ENCODE measurements around the gene SORBS1.

The SORBS1 gene

DNA sequence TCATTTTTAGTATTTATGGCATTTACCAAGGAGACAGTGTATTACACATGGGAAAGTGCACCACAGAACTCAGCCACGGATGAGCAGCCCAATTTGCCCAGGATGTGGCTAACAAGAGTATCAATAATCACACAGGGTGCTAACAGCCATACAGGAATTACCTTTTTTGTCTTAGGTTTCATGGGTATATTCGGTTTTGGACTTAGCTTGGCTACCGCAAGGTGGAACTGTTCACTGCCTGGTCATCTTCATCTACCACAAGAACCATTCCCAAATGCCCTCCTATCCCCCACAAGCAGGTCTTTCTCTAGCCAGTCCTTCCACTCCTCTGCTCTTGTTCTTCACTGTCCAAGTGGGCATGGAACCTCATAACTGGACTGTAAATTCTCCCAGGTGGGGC, 276.4 kb downstream of the SORBS1 start:
- TF ChIP-seq ZFX (IDR thresholded peaks at IDR 0.05) = no peak
- TF ChIP-seq, protein P1, sequence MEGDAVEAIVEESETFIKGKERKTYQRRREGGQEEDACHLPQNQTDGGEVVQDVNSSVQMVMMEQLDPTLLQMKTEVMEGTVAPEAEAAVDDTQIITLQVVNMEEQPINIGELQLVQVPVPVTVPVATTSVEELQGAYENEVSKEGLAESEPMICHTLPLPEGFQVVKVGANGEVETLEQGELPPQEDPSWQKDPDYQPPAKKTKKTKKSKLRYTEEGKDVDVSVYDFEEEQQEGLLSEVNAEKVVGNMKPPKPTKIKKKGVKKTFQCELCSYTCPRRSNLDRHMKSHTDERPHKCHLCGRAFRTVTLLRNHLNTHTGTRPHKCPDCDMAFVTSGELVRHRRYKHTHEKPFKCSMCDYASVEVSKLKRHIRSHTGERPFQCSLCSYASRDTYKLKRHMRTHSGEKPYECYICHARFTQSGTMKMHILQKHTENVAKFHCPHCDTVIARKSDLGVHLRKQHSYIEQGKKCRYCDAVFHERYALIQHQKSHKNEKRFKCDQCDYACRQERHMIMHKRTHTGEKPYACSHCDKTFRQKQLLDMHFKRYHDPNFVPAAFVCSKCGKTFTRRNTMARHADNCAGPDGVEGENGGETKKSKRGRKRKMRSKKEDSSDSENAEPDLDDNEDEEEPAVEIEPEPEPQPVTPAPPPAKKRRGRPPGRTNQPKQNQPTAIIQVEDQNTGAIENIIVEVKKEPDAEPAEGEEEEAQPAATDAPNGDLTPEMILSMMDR (conservative IDR thresholded peaks at IDR 0.05) = no peak
- no peak overlapping the region for H3K27ac ChIP-seq

DNA sequence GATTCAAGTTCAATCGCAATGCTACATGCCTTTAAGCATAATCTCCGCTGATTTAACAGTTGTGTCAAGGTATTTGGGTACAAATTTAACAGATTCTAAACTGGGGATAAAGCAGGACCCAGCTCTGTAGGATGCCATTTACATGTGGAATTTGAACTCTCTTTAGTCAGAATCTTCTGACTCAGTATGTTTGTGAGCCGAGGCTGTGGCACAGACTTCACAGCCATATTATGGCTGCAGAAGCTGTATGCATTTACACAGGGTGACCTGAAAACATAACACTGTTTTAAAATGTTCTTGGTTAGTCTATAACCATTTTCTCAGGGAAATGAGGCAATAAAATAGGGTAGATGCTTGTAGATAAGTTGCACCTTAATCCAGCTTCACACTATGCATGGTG, 279.1 kb downstream of the SORBS1 start:
- TF ChIP-seq ZFX (IDR thresholded peaks at IDR 0.05) = no peak
- TF ChIP-seq, protein P1 (conservative IDR thresholded peaks at IDR 0.05) = no peak
- no peak overlapping the region for H3K27ac ChIP-seq

DNA sequence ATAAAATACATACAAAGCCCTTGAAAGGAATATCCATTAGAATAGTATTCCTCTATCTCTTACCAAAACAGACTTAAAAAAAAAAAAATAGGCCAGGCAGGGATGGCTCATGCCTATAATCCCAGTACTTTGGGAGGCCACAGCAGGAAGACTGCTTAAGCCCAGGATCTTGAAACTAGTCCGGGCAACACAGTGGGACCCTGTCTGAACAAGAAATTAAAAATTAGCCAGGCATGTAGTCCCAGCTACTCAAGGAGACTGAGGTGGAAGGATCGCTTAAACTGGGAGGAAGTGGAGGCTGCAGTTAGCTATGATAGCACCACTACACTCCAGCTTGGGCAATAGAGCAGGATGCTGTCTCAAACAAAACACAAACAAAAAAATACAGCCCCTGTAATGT, 280.0 kb downstream of the SORBS1 start:
- no peak for TF ChIP-seq ZFX (IDR thresholded peaks at IDR 0.05)
- TF ChIP-seq, protein P1 (conservative IDR thresholded peaks at IDR 0.05) = no peak
- no peak overlapping the region for H3K27ac ChIP-seq

DNA sequence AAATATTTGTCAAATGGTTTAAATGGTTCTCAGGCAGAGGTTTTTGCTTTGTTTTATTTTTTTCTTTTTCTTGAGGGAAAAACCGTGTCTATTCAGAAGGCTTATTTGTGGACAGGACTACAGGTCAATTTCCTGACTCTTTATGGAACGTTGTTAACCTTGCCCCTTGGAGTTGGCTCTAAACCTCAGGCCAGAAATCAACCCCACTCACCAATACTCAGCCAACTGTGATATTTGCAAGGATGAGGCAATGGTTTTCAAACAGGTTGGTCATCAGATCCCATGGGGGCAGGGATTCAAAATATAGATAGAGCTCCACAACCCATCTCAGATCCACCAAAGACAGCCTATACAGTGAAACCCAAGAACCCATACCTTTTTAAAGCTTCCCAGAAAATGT, 280.5 kb downstream of the SORBS1 start:
- no peak overlapping the region for H3K27ac ChIP-seq
- TF ChIP-seq ZFX (IDR thresholded peaks at IDR 0.05) = no peak
- TF ChIP-seq, protein P1 (conservative IDR thresholded peaks at IDR 0.05) = no peak

DNA sequence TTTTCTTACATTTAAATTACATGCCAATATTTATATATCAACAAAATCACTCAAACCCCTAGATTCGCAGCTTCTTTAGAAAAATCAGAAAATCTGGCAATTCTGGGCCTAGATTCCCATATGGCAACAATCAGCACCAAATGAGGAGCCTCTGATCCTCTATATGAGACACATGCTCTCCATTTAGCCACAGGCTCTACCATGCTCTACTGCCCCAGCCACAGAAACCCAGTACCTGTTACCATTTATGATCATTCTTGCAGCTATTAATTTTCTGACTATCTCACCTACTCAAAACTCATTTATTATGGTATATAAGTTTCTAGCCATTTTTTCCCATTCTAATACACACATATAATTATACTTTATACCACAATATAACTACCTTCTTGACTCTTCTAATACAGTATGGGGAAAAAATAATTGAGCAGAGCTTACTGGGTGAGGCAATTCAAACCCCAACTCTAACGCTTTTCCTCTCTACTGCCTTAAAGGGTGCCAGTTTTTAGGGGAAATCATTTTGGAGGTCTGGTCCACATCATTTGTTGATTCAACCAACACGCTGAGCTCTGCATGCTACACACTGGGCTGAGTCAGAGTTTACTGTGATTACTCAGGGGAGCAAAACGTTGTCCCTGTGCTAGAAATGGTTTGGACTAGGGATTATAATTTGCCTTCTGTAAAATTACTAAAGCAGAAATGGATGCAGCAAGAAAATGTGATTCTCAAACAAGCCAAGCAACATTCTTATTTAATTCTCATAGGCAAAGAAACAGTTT, 281.9 kb downstream of the SORBS1 start:
- H3K27ac ChIP-seq = no peak overlapping the region
- no peak for TF ChIP-seq ZFX (IDR thresholded peaks at IDR 0.05)
- TF ChIP-seq, protein P1 (conservative IDR thresholded peaks at IDR 0.05) = no peak

DNA sequence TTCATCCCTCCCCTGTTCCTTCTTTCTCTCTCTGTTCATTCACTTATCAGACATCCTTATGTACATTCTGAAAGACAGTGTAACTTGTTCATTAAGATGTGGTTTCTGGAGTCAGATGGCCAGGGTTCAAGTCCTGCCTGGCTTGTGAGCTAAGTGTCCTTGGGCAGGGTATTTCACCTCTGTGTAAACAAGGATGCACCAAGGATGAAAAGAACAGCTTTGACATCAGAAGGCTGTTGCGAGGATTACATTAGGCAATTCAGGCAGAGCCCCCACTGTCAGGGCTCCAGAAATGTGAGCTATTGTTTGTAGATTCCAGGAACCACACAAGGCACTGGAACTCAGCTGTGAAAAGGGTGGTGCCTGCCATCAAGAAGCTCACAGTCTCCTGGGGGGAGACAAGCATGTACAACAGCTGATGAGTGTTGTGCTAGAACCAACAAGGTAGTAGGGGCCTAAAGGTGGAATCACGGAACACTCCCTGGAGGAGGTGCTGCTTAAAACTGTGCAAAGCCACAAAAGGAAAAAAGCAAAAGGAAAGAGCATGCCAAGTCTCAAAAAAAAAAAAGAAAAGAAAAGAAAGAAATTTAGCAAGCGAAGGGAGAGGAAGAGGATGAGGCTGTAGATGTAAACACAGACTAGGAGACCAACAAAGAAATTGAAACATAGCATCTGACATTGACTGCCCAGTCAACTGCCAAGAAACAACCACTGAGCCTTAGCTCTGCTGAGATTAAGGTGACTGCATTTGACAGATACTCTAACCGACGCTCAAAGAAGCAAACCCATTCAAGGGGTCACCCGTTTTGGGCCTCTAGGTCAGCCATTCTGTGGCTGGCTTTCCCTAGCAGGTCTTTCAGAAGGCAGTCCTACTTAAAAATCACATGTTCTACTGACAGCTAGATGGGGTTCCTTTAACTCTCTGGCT, 282.8 kb downstream of the SORBS1 start:
- no peak overlapping the region for H3K27ac ChIP-seq
- TF ChIP-seq, protein P1 (conservative IDR thresholded peaks at IDR 0.05) = no peak
- TF ChIP-seq ZFX (IDR thresholded peaks at IDR 0.05) = no peak

DNA sequence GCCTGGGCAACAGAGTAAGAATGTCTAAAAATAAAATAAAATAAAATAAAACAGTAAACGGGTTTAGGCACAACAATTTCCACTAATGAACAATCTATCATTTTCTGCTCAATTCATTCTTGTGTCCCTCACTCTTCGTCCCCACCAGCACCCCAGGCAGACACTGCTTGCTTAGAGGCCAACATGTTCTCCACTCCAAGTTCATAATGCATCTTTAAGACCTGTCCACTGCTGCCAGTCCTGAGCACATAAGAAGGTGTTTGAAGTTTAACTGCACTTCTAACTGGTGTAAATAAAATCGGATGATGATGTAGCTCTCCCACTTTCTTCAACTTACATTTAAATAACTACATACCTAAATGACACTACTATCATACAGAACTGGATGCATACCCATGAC, 283.6 kb downstream of the SORBS1 start:
- no peak for TF ChIP-seq ZFX (IDR thresholded peaks at IDR 0.05)
- TF ChIP-seq, protein P1 (conservative IDR thresholded peaks at IDR 0.05) = no peak
- no peak overlapping the region for H3K27ac ChIP-seq

Data from C4-2B (cell line).